HCT116 (cell line): ENCODE measurements around the gene TEAD3. TPM values are rescaled to one million over a fixed set of nuclear protein-coding genes. Genes with fewer than 3 reads are reported as not detected.

ENCODE experiments used
- ATAC-seq: fragments of 200-7000 bp; cut with Tn5 transposase; 2 replicates; pipeline ENCODE4 v1.9.1; 2020; ENCODE audit warnings: mild to moderate bottlenecking, moderate library complexity
- BruUV-seq: library from RNA; stranded (reverse); fragments of 400-500 nt; replicated peaks from 2 replicates; lab custom pipeline; 2021; lab: Mats Ljungman, UMichigan
- CTCF ChIA-PET: fragments of 300-600 bp; sonication (Branson Sonifier 250); formaldehyde crosslinking; loops from one replicate; lab custom pipeline; 2021; ENCODE audit warnings: antibody characterized with exemption; lab: Charles Lee
- POLR2A ChIA-PET: fragments of 300-600, 350-600 bp; sonication (Branson Sonifier 250); formaldehyde crosslinking; loops from one replicate; lab custom pipeline; 2021; ENCODE audit warnings: antibody characterized with exemption; lab: Charles Lee
- RAD21 ChIA-PET, 2 experiments: fragments of 300-600 bp; sonication (Branson Sonifier 250); formaldehyde crosslinking; loops; one replicate each; lab custom pipeline; 2023; ENCODE audit warnings: low total read pairs in 2 of 2; ENCODE audit not compliant: uncharacterized antibody in 2 of 2, unreplicated experiment in 2 of 2, low non-redundant PET in 1 of 2; lab: Charles Lee
- DNase-seq: peaks from one replicate; pipeline ENCODE4 v3.0.0-alpha.2; 2010; ENCODE audit warnings: low read depth, low spot score
- H2AFZ ChIP-seq: fragments of 200-600 bp; shearing (Covaris generic), sonication (generic); 2 replicates; pipeline ENCODE4 v1.6.1; 2017; ENCODE audit warnings: low read depth, mixed run types, mixed read lengths, antibody characterized with exemption, low read length; ENCODE audit not compliant: poor library complexity, severe bottlenecking
- H3K27ac ChIP-seq: 2 replicates; pipeline ENCODE4 v1.5.1; 2012; ENCODE audit warnings: low read depth, low read length
- H3K27me3 ChIP-seq: fragments of 200-600 bp; sonication (generic); 2 replicates; pipeline ENCODE4 v1.6.1; 2016; ENCODE audit warnings: mixed run types, low read length, mixed read lengths; ENCODE audit not compliant: insufficient read depth
- H3K36me3 ChIP-seq, 2 experiments: fragments of 200-500 bp in 1 of 2; fragments of 200-600 bp in 1 of 2; sonication (Bioruptor generic) in 1 of 2; sonication (generic) in 1 of 2; 2 replicates each; pipeline versions ENCODE4 v1.5.1 to v1.6.1; 2014 to 2016; ENCODE audit warnings: low read length in 2 of 2, inconsistent platforms in 1 of 2, mixed read lengths in 1 of 2, mixed run types in 1 of 2; ENCODE audit not compliant: insufficient read depth in 2 of 2, control insufficient read depth in 1 of 2
- H3K4me1 ChIP-seq, 2 experiments: fragments of 200-600 bp in 1 of 2; sonication (generic) in 1 of 2; 2 replicates each; pipeline versions ENCODE4 v1.5.1 to v1.6.1; 2012 to 2017; ENCODE audit warnings: low read length in 2 of 2, inconsistent platforms in 1 of 2, mild to moderate bottlenecking in 1 of 2, mixed read lengths in 1 of 2, mixed run types in 1 of 2, moderate library complexity in 1 of 2; ENCODE audit not compliant: insufficient read depth in 2 of 2, control insufficient read depth in 1 of 2
- H3K4me2 ChIP-seq: fragments of 200-600 bp; sonication (generic); 2 replicates; pipeline ENCODE4 v1.6.1; 2017; ENCODE audit warnings: mixed run types, low read length, mixed read lengths
- H3K4me3 ChIP-seq, 2 experiments: fragments of 200-600 bp in 1 of 2; sonication (generic) in 1 of 2; replicated peaks in 1 of 2; 2 replicates each; pipeline ENCODE4 v1.5.1; 2011 to 2016; ENCODE audit warnings: low read length in 2 of 2, control low read depth in 1 of 2, low read depth in 1 of 2, mild to moderate bottlenecking in 1 of 2, mixed read lengths in 1 of 2, mixed run types in 1 of 2
- H3K79me2 ChIP-seq: fragments of 200-600 bp; sonication (generic); 2 replicates; pipeline ENCODE4 v1.6.1; 2017; ENCODE audit warnings: mild to moderate bottlenecking, mixed run types, low read length, moderate library complexity, mixed read lengths; ENCODE audit not compliant: insufficient read depth
- H3K9ac ChIP-seq: fragments of 200-600 bp; sonication (generic); 2 replicates; pipeline ENCODE4 v1.6.1; 2016; ENCODE audit warnings: low read length, mixed read lengths
- H3K9me2 ChIP-seq: fragments of 200-600 bp; sonication (generic), shearing (Covaris generic); 2 replicates; pipeline ENCODE4 v1.6.1; 2017; ENCODE audit warnings: mixed run types, mild to moderate bottlenecking, moderate library complexity; ENCODE audit not compliant: insufficient read depth
- H3K9me3 ChIP-seq, 2 experiments: fragments of 200-500 bp in 1 of 2; fragments of 200-600 bp in 1 of 2; sonication (Bioruptor generic) in 1 of 2; sonication (generic) in 1 of 2; 2 replicates each; pipeline ENCODE4 v1.6.1; 2014 to 2017; ENCODE audit warnings: low read length in 2 of 2, mixed read lengths in 2 of 2, inconsistent platforms in 1 of 2, low read depth in 1 of 2, mild to moderate bottlenecking in 1 of 2, mixed run types in 1 of 2, moderate library complexity in 1 of 2; ENCODE audit not compliant: control insufficient read depth in 1 of 2, insufficient read depth in 1 of 2
- H4K20me1 ChIP-seq: fragments of 200-600 bp; sonication (generic), shearing (Covaris generic); 2 replicates; pipeline ENCODE4 v1.6.1; 2017; ENCODE audit warnings: mixed run types, mild to moderate bottlenecking, moderate library complexity; ENCODE audit not compliant: insufficient read depth
- ATF3 ChIP-seq: IDR thresholded peaks from 2 replicates; pipeline ENCODE4 v1.6.1; 2012
- CBX3 ChIP-seq: IDR thresholded peaks from 2 replicates; pipeline ENCODE4 v1.6.1; 2012; ENCODE audit warnings: low read depth
- CEBPB ChIP-seq: IDR thresholded peaks from 2 replicates; pipeline ENCODE4 v1.6.1; 2012; ENCODE audit warnings: low read depth
- EGR1 ChIP-seq: IDR thresholded peaks from 2 replicates; pipeline ENCODE4 v1.6.1; 2012; ENCODE audit warnings: low read depth
- EZH2 ChIP-seq: fragments of 200-600 bp; sonication (generic); IDR thresholded peaks from 2 replicates; pipeline ENCODE4 v1.6.1; 2017; ENCODE audit warnings: antibody characterized with exemption, mixed run types
- EZH2phosphoT487 ChIP-seq: fragments of 200-600 bp; IDR thresholded peaks from 2 replicates; pipeline ENCODE4 v1.6.1; 2018; ENCODE audit warnings: antibody characterized with exemption, borderline replicate concordance
- FOSL1 ChIP-seq: IDR thresholded peaks from 2 replicates; pipeline ENCODE4 v1.6.1; 2012; ENCODE audit warnings: low read depth
- JUND ChIP-seq: IDR thresholded peaks from 2 replicates; pipeline ENCODE4 v1.6.1; 2012
- MAX ChIP-seq: IDR thresholded peaks from 2 replicates; pipeline ENCODE4 v1.6.1; 2012
- POLR2A ChIP-seq: IDR thresholded peaks from 2 replicates; pipeline ENCODE4 v1.7.0; 2011; ENCODE audit warnings: borderline replicate concordance; ENCODE audit not compliant: insufficient read depth, insufficient read length; ENCODE audit errors: extremely low read depth
- POLR2AphosphoS5 ChIP-seq: IDR thresholded peaks from 2 replicates; pipeline ENCODE4 v1.6.1; 2011; ENCODE audit warnings: mild to moderate bottlenecking, low read depth, low read length, moderate library complexity
- RAD21 ChIP-seq: IDR thresholded peaks from 2 replicates; pipeline ENCODE4 v1.6.1; 2012; ENCODE audit warnings: low read depth, mild to moderate bottlenecking
- REST ChIP-seq: IDR thresholded peaks from 2 replicates; pipeline ENCODE4 v1.6.1; 2012; ENCODE audit warnings: low read depth
- SP1 ChIP-seq: IDR thresholded peaks from 2 replicates; pipeline ENCODE4 v1.6.1; 2012; ENCODE audit warnings: low read depth
- SRF ChIP-seq: IDR thresholded peaks from 2 replicates; pipeline ENCODE4 v1.6.1; 2012; ENCODE audit warnings: low read depth
- TCF7L2 ChIP-seq: IDR thresholded peaks from 2 replicates; pipeline ENCODE4 v1.7.0; 2011; ENCODE audit warnings: borderline replicate concordance, inconsistent platforms; ENCODE audit not compliant: insufficient read depth, insufficient read length; ENCODE audit errors: extremely low read depth
- YY1 ChIP-seq: IDR thresholded peaks from 2 replicates; pipeline ENCODE4 v1.6.1; 2011; ENCODE audit warnings: low read length, low read depth, moderate library complexity, mild to moderate bottlenecking; ENCODE audit not compliant: insufficient replicate concordance; ENCODE audit errors: extremely low read depth
- ZBTB33 ChIP-seq: IDR thresholded peaks from 2 replicates; pipeline ENCODE4 v1.6.1; 2011; ENCODE audit warnings: mild to moderate bottlenecking, low read length, moderate library complexity; ENCODE audit not compliant: insufficient replicate concordance; ENCODE audit errors: extremely low read depth
- ZFX ChIP-seq: fragments of 450-650 bp; IDR thresholded peaks from 2 replicates; pipeline ENCODE4 v1.6.1; 2017
- ZNF274 ChIP-seq: fragments of 200-500 bp; sonication (Bioruptor generic); IDR thresholded peaks from 2 replicates; pipeline ENCODE4 v1.6.1; 2014; ENCODE audit warnings: mild to moderate bottlenecking, low read depth, low read length, inconsistent platforms
- intact Hi-C: fragments of 100-400 bp; cut with micrococcal nuclease; formaldehyde crosslinking; loops from 2 replicates; pipeline ENCODE4 v1.10.0; 2022
- total RNA-seq: library from RNA; stranded (reverse); gene quantifications from one replicate; pipeline ENCODE4 v1.2.1, GENCODE V29; 2021; ENCODE audit not compliant: unreplicated experiment

TEAD3 gene
- total RNA-seq, 1 experiment from 2014 or later, result 21.8 TPM

GRCh38 chr6:35461270-35461669 is 35.6 kb downstream of the TEAD3 start (continued):
- TF ChIP-seq SP1, result no peak

GRCh38 chr6:35457907-35458306 is 39.0 kb downstream of the TEAD3 start:
- no peak overlapping the region for H3K4me2 ChIP-seq
- ATAC-seq (no peak), DNase-seq (no peak)
- H3K27ac ChIP-seq, result no peak overlapping the region
- POLR2A ChIA-PET, result no interaction called here
- no peak overlapping the region for H3K4me3 ChIP-seq
- no peaks in the 10 kb centered on the region for H4K20me1 ChIP-seq
- CTCF ChIA-PET, result interaction anchor here (0.7 kb wide), 1 partner anchor 161 kb away, joined by 3 read pairs; no protein-coding TSS in a partner anchor
- intact Hi-C loops, result no loop called here
- H3K9me3 ChIP-seq, result no peaks in the 10 kb centered on the region
- H3K27me3 ChIP-seq, result no peaks in the 10 kb centered on the region
- no TSS peak for BruUV-seq
- H3K36me3 ChIP-seq, result peaks cover 13 to 22% of the 10 kb centered on the region in 2 experiments; a peak in 3 of 4 replicates
- no peaks in the 10 kb centered on the region for H3K9me2 ChIP-seq
- peaks cover 9 to 11% of the 10 kb centered on the region in 2 experiments; a peak in 3 of 4 replicates for H3K4me1 ChIP-seq
- TF ChIP-seq EGR1 (no peak), REST (no peak), SRF (no peak), CBX3 (no peak), CEBPB (no peak), POLR2AphosphoS5 (no peak), SP1 (no peak), ZBTB33 (no peak), YY1 (no peak), FOSL1 (no peak), TCF7L2 (no peak), ZNF274 (no peak), RAD21 (no peak), EZH2 (no peak), JUND (no peak), ATF3 (no peak), ZFX (no peak), EZH2phosphoT487 (no peak), POLR2A (no peak), MAX (no peak)
- no peaks in the 10 kb centered on the region for H3K79me2 ChIP-seq
- H3K9ac ChIP-seq, result no peak overlapping the region
- RAD21 ChIA-PET, result no interaction called here
- H2AFZ ChIP-seq, result no peak overlapping the region
